NCI-H2196 treated with DMSO at 0.1 percent for 48 hours (cell line): ENCODE results near the gene SCYL1.
A peak's percentile ranks its signal among the peaks of the same experiment; 100 is the strongest.

ENCODE experiments used
- DNase-seq: peaks from one replicate; lab custom pipeline; 2025; ENCODE audit not compliant: unreplicated experiment; lab: John Stamatoyannopoulos, UW

Gene SCYL1

GRCh38 chr11:65524741-65525545 lies at the start of gene SCYL1:
TSS of gene SCYL1 (plus strand) at chr11:65525083. CDS start at chr11:65525154, 71 bp downstream.
- peak; percentile 60 for DNase-seq

GRCh38 chr11:65476632-65477148 lies 48.2 kb upstream of the SCYL1 start:
- DNase-seq: no peak

- DNase-seq: peak; percentile 86
These were observed 47.5 kb upstream of the SCYL1 start for GRCh38 chr11:65477149-65477965.

- no peak for DNase-seq
These were observed 46.3 kb upstream of the SCYL1 start for GRCh38 chr11:65478388-65479183.

- peak; percentile 29 for DNase-seq
These were observed 45.4 kb upstream of the SCYL1 start for GRCh38 chr11:65479184-65480145.

- no peak for DNase-seq
These were observed 42.5 kb upstream of the SCYL1 start for GRCh38 chr11:65482306-65482850.

GRCh38 chr11:65485920-65486219 lies 39.0 kb upstream of the SCYL1 start:
- DNase-seq: no peak

GRCh38 chr11:65486570-65487466 lies 38.1 kb upstream of the SCYL1 start:
- no peak for DNase-seq

- peak; percentile 99 for DNase-seq
These were observed 37.2 kb upstream of the SCYL1 start for GRCh38 chr11:65487467-65488272.

GRCh38 chr11:65488273-65489034 lies 36.4 kb upstream of the SCYL1 start:
- DNase-seq: no peak

GRCh38 chr11:65489035-65489705 lies 35.7 kb upstream of the SCYL1 start:
- no peak for DNase-seq

- DNase-seq: no peak
These were observed 35.1 kb upstream of the SCYL1 start for GRCh38 chr11:65489706-65490320.

GRCh38 chr11:65491163-65491465 lies 33.8 kb upstream of the SCYL1 start:
- DNase-seq: no peak

GRCh38 chr11:65491614-65492386 lies 33.1 kb upstream of the SCYL1 start:
- peak; percentile 90 for DNase-seq

- DNase-seq: no peak
These were observed 32.6 kb upstream of the SCYL1 start for GRCh38 chr11:65492387-65492636.
